ENCODE results near the gene TNFRSF21.

DNA sequence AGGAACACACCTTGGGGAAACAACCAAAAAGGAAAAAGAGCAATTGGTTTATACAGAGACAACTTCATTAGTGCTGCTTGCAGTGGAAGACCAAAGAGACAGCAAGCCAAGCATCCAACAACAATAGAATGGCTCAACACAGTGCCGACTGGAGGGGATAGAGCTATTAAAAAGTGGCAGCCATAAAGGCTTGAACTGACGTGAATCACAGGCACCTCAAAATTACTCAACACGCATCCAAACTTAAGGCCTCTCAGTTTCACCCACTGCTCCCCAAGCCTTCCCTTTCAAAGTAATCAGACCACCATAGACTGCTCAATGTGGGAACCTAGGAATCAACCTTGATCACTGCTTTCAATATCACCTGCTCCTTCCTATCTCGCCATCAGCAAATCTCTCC lies 9.7 kb downstream of the TNFRSF21 start:
- TF ChIP-seq, protein P1, sequence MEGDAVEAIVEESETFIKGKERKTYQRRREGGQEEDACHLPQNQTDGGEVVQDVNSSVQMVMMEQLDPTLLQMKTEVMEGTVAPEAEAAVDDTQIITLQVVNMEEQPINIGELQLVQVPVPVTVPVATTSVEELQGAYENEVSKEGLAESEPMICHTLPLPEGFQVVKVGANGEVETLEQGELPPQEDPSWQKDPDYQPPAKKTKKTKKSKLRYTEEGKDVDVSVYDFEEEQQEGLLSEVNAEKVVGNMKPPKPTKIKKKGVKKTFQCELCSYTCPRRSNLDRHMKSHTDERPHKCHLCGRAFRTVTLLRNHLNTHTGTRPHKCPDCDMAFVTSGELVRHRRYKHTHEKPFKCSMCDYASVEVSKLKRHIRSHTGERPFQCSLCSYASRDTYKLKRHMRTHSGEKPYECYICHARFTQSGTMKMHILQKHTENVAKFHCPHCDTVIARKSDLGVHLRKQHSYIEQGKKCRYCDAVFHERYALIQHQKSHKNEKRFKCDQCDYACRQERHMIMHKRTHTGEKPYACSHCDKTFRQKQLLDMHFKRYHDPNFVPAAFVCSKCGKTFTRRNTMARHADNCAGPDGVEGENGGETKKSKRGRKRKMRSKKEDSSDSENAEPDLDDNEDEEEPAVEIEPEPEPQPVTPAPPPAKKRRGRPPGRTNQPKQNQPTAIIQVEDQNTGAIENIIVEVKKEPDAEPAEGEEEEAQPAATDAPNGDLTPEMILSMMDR (IDR thresholded peaks at IDR 0.05), result no peak
- no peak for TF ChIP-seq POLR2AphosphoS5 (IDR thresholded peaks at IDR 0.05)
- no peak for TF ChIP-seq POLR2A (IDR thresholded peaks at IDR 0.05)
